ENCODE data around the gene ACTR8.

The ACTR8 gene

DNA sequence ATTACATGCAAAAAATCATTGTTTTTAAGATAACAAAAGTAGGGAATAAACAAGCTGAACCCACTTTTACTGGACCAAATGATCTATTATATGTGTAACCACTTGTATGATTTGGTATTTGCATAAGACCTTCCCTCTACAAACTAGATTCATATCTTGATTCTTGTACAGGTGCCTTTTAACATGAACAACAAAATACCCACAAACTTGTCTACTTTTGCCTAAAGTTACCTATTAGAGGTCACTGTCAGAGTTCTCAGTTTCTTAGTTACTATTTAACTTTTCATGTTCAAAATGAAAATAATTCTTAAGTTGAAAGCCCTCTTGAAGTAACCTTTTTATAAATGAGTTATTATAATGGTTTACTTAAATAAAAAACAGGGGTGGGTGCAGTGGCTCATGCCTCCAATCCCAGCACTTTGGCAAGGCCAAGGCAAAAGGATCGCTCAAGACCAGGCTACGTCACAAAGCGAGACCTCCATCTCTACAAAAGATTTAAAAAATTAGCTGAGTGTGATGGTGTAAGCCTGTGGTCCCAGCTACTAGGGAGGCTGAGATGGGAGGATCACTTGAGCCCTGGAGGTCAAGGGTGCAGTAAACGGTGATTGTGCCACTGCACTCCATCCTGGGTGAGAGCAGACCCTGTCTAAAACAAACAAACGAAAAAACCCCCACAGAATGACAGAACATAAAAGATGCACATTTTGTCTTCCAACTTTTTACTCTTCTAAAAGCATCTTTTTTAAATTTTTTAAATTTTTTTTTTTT is 16.0 kb downstream of the ACTR8 start:
- no peak for DNase-seq (ENCODE audit: low read depth, low spot score)

DNA sequence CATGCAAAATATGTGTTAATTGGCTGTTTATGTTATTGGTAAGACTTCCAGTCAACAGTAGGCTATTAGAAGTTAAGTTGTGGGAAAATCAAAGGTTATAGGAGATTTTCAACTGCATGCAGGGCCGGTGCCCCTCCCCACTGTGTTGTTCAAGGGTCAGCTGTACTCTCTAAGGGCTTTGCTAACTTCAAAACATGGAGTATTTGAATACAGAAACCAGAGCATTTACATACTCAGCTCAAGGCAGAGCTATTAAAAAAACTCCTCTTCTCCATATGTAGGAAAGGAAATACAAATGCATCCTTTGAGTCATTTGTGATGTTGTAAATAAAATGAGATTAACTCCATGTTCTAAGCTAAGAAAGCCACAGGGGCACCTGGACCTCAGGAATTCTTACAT is 18.8 kb downstream of the ACTR8 start:
- no peak for DNase-seq (ENCODE audit: low read depth, low spot score)

DNA sequence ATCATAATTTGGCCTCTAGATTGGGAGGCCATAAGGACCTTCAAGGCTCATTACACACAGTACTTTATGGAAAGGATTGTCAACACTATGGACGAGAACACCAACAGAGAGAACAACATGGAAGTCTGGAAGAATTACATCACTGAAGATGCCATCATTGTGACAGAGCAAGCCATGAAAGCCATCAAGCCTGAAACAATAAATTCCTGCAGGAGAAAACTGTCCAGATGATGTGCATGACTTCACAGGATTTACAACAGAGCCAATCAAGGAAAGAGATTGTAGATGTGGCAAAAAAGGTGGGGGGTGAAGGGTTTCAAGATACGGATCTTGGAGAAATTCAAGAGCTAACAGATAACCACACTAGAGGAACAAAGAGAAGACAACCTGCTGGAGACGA is 19.7 kb downstream of the ACTR8 start:
- no peak for DNase-seq (ENCODE audit: low read depth, low spot score)

DNA sequence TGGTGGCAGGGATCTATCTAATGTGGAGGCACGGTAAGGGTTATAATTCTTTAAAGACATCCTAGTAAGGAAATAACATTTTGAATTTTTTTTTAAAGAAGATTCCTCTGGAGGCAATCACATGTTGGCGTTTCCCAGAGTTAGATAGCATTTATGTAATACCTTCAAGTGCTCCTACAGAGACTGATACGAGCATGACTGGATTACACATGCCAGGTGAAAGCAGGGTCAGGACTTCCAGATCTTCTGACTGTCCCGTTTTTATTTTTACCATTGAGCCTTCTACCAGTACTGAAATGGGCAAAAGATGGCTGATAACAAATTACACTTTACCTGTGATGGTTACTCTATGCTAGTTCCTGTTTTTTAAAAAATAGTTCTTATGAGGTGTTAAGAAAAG is 21.8 kb downstream of the ACTR8 start:
- no peak for DNase-seq (ENCODE audit: low read depth, low spot score)

DNA sequence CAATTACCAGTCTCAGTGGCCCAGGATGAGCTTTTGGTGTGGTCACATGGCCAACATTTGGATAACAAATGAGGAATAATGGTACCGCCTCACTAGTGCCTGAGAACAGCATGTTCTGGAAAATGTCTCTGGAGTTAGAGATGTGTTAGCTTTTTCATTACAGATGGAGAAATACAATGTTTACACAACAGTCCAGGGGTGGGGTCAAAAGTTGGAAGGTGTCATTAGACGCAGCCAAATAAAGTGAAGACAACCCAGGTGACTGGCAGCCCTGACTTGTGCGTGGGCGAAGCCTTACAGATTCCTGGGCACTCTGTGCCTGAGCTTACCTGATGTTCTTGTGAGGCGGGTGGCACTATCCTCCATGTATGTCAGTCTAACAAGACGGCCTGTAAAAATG is 22.8 kb downstream of the ACTR8 start:
- no peak for DNase-seq (ENCODE audit: low read depth, low spot score)

DNA sequence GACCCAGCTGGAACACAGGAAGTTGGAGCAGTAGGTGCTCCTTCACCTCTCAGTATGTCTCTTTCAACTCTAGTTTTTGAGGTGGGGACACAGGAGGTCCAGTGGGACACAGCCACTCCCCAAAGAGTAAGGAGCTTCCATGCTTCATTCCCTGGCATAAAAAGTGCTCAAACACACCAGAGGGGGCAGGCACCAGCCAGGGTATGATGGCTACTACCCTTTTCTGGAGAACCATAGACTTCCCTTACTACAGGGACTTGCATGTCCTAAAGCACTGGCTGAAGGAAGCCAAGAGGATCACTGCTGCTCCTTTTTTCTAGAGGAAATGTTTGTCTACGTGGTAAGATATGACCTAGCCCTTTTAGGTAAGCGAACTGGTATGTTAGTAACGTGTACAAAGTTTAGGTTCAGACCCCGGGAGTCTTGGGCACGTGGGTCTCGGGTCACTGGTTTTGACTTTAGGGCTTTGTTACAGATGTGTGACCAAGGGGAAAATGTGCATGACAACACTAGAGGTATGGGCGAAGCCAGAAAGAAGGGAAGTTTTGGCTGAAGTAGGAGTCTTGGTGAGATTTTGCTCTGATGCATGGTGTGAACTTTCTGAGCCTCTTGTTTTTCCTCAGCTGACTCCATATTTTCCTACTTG is 23.7 kb downstream of the ACTR8 start:
- no peak for DNase-seq (ENCODE audit: low read depth, low spot score)

DNA sequence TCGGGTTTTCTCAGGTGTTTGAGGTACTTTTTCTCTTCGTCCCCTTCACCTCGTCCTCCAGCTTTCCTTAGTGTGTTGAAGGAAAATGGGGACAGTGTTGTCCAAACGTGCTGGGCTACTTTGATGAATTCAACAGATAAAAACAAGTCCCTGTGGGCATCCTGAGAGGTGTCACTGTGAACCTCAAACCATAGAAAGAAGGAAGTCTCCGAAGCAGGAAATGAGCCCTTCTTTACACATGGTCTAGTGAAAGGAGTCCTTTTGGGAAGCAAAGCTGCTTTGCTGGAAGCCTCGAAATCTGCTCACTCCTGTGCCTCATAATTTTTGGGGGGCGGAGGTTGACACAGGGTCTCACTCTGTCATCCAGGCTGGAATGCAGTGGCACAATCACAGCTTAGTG is 25.0 kb downstream of the ACTR8 start:
- DNase-seq (ENCODE audit: low read depth, low spot score): no peak

DNA sequence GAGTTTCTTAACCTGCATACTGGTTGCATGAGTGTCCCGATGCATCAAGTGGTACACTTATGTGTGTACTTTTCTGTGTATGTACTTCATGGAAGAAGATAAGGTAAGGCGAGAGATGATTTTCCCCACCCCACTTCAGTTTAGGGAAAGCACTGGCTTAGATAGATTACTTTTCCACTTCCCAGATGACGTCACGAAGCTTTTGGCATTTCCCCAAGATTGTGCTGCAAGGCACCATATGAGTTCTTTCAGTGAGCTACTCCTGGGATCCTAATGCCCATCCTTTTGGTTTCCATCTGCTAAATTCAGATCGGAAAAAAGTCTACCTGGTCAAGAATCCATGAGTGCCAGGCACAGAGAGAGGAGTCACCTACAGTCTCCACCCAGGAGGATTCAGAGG is 31.1 kb downstream of the ACTR8 start:
- DNase-seq (ENCODE audit: low read depth, low spot score): peak; percentile 24

DNA sequence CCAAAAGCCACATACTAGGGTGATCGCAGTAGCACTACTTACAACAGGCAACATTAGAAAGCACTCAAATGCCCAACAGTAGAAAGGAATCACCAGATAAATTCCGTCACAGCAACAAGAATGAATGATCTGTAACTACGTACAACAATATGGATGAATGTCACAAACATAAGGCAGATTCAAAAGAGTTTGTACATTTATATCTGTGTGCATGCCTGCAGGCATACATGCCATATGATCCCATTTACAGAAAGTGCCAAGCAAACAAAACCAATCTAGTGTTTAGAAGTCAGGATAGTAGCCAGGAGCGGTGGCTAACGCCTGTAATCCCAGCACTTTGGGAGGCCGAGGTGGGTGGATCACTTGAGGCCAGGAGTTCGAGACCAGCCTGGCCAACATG is 32.0 kb downstream of the ACTR8 start:
- DNase-seq (ENCODE audit: low read depth, low spot score): no peak

DNA sequence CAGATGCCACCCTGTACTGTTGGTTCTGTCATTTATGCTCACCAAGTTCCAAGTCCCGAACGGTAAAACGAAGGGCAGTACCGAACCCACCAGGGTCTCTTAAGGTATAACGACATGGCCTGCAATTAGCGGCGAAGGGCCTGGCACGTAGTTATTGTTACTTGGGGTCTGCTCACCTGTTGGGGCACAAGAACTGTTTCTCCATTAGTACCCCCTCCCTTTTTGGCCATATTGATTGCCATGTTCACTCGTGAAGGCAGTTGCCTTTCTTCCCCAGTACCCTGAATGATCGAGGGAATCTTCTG is 35.1 kb downstream of the ACTR8 start:
- DNase-seq (ENCODE audit: low read depth, low spot score): no peak

DNA sequence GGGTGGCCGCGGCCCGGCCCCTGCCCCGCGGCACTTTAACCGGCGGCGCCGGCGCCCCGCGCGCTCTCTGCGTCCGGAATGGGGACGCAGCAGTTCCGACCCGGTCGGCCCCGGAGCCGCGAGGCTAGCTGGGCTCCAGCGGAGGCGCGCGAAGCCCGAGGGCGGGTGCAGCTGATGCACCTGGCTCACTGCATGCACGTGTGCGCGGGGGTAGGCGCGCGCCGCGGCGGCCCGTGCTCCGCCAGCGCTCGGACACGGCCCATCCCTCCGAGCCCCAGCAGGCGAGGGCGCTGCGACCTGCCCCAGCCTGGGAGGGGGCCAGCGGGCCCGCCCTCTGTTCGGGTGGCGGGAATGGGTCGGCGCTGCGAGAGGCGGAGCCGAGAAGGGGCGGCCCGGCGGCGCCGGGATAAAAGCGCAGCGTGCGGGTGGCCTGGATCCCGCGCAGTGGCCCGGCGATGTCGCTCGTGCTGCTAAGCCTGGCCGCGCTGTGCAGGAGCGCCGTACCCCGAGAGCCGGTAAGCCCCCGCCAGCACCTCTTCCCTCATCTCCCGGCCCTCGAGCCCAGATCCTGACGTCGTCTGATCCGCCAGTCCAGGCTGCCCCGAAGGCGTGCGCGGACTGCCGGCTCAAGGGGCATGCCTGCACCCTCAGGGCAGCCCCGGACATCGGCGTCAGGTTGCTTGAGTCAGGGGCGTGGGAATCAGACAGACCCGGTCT is 35.7 kb downstream of the ACTR8 start, which contains the start of the genes CHDH and IL17RB:
CHDH (minus strand) TSS at position 286 of the 717 bp plus-strand sequence. CDS start 22,411 bp downstream, outside the sequence.
IL17RB (plus strand) TSS at position 435 of the 717 bp plus-strand sequence; CDS start at position 456, 21 bp downstream.
- peak; percentile 64 for DNase-seq (ENCODE audit: low read depth, low spot score)

DNA sequence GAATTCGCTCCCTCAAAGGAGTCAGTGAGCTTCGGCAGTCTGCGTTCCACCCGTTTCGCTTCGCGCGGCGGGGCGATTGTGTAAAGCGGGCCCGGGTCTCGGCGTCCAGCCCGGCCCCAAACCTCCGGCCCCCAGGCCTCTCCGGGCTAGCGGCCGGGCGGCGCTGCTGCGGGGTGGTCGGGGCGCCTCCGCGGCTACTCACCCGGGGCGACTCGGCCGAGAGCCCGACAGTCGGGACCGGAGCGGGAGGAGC is 36.1 kb downstream of the ACTR8 start:
- DNase-seq (ENCODE audit: low read depth, low spot score): no peak

DNA sequence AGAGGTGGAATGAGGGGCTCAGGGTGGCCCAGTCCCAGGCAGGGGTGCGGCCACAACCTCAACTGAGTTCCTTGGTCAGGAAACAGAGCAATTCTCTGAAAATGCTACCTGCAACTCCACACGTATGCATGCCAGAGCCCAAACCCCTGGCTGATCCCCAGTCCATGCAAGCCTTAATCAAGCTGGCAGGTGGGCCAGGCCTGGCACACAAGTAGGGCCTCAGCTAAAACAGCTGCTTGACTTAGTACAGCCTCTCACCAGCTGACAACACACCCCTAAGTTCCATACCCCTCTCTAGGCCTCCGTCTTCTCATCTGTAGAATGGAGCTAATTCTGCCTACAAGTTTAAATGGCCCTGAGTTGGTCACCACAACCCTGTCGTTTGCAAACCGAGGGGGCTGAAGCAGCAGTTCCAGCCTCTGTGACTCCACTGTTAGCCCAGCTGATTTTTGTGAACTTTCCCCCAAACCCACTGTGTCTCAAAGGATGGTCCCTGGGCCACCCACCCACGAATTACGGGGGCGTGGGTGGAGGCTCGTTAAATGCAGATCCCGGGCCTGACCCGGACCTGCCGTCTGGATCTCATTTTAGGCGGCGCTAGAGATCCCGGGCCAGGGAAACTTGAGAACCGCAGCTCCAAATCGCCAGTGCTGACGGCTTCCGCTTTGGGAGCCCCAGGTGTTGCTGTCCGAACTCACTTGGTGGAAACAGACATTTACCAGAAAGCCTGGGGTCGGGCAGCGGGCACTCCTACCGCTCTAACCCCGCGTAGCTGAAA is 36.7 kb downstream of the ACTR8 start:
- peak; percentile 72 for DNase-seq (ENCODE audit: low read depth, low spot score)

DNA sequence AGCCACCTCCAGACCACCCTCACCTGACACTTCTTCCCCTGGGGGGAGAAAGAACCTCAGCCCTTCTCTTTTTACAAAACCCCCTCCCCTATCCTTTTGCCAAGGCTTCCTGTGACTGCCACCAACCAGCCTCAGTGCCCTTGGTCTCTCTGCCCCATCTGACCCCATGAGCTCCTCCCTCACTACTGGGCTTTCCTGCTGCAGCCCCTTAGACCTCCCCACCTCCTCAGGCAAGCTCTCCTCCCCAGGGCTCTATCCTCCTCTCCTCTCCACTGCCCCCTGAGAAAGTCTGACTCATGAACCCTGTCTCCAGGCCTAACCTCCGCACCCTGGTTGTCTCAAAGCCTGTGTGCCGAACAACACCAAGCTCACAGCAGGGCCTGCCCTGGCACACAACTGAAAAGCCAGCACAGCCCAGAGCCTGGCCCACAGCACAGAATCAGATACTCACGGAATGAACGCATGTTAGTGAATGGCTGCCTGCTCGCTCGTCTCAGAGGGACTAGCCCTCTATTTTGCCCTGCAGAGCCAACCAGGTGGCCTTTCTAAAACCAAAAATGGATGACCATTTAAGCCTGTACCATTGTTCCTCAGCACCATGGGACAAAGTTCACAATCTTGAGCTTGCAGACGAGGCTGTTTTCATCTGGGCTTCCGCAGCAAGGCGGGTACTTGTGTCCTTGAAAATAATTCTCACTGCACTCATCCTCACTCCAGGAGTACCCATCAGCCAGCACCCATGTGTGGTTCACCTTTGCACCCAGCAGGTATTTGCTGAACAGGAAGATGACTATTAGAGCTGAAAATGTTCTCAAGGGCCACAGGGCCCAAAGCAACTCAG is 37.5 kb downstream of the ACTR8 start:
- no peak for DNase-seq (ENCODE audit: low read depth, low spot score)

DNA sequence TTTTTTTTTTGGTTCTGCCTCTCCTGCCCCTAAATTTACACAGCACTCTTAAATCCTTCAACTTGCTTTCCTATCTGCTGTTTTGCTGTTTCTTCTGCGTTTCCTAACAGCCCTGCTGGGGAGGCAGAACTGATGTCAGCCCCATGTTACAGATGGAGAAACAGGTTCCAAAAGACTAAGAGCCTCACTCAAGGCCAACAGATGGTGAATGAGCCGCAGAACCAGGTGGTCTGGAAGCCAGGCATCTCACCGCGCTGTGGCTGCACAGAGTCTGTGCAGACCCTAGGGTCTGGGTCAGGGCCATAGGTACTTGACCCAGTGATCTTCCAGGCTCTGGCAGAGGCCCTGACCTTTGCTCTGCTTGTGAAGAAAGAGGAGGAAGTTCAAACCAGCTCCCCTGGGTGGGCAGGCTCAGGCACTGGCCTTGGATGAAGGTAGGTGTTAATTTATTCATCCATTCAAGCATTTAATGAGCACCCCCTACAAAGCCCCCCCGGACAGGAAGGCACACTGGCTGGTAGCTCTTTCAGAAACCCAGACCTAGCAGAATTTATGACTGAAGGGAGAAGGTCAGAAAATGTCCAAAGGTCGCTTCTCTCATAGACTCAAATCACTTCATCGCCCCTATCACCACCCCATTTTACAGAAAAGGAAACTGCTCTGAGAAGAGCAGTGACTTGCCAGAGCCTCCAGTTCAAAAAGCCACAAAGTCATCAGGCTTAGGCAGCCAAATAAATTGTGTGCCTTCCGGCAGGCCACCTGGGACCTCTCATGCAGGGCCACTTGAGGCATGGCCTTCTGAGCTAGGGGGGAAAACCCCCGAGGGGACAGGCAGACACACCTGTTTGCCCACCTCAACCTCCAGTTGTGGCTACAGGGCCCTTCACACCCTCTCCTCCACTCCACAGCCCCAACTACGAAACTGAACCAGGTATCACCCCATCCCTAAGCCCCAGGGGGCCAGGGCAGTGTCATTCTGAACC is 38.5 kb downstream of the ACTR8 start:
- no peak for DNase-seq (ENCODE audit: low read depth, low spot score)

DNA sequence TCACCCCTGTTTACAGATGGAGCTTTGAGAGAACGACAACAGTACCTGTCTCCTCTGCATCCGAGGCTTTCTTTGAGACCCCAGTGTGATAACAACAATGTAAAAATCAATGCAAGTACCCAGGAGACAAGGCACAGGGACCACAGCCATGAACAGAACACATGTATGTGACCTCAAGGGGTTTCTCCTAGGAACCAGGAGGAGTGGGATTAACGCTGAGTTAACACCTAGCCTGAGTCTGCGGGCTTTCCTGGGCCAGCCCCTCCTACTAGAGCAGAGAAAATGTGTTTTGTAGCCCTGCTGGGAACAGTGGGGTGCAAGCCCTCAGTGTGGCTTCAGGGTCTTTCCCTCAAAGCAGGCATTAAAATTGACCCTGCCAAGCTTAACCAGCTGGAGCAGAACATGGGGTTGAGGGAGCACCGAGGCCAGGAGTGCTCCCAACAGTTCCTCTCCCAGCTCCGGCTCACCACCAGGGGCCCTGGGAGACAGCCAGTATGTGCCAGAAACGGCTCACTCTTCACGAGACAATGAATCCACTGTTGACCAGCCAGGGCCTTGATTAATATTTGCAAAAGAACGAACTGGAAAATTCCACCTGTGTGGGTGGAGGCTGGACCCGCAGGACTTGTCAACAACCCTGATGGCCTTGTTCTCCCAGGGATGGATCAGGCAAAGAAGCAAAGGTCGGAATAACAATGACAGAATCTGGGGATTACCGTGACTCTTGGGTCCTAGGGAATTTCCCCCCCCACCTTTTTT is 39.3 kb downstream of the ACTR8 start:
- peak; percentile 72 for DNase-seq (ENCODE audit: low read depth, low spot score)

DNA sequence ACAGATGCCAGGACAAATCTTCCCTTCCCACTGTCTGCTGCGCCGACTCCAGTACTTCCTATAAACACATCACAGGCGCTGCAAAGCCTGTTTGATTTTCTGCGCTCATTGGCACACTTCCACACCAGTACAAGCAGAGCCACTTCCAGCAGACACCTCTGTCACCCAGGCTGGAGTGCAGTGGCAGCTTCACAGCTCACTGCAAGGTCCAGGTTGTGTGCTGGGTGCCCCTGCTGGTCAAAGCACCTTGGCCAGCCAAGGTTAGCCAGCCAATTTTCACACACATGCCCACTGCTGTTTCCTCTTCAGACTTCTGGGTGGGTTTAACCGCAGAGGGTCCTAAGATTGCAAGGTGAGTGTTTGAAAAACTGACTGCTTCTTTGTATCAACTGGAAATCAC is 40.7 kb downstream of the ACTR8 start:
- DNase-seq (ENCODE audit: low read depth, low spot score): no peak

DNA sequence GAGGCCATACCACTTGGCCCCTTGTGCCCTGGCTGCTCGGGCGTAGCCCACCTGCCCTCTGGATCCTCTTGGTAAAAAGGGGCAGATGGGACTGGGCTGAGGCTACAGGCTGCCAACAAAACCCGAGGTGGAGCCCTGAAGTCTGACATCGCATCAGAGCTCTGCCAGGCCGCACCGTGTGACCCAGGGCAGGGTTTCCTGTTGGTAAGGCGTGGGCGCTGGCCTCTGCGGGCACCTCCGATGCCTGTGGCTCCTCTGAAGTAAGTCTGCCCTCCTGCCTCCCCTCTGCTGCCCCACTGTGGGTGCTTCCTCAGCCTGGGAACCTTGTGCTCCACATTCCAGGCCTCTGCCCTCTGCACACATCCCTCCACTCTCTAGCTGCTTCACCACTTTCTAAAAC is 44.6 kb downstream of the ACTR8 start:
- no peak for DNase-seq (ENCODE audit: low read depth, low spot score)

DNA sequence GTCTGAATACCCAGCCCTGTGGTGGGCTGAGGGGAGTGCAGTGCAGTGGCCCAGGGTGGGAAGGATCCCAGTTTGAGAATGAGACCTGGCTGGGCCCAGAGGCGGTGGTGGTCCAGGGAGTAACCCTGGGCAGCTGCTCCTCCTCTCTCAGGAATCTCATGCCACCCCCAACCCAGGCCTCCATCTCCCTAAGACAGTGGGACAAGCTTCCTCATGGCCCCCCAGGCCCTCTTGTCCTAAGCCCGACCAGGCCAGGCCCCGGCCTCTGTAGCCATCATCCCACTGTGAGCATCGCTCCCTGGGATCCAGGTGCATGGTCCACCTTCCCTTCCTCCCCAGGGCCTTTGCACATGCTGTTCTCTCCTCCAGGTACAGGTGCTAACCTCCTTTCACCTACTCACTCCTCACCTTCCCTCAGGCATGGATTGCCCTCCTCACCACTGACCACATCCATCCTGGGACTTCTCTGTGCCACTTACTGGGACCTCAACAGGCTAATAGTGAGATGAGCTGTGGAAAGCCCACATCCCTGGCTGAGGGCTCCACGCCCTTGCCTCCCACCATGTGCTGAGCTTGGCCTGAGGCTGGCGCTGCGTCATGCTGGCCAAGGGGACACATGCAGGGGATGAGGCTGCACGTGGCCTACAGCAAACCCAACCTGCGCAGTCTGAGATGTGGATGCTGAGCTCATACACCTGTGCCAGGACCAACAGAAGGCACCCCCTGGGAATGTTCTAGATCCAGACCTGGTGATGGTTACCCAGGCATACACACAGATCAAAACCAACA is 45.7 kb downstream of the ACTR8 start:
- no peak for DNase-seq (ENCODE audit: low read depth, low spot score)
